ENCODE measurements around the gene IL15RA.

Gene IL15RA

GRCh38 chr10:5945561-5946418 lies 31.6 kb downstream of the IL15RA start:
- FAIRE-seq: no peak
- no peak for DNase-seq (ENCODE audit: insufficient read length)
- TF ChIP-seq POLR2A (IDR thresholded peaks at IDR 0.05; ENCODE audit: low read depth, low read length): no peak
- TF ChIP-seq TAF1 (IDR thresholded peaks at IDR 0.05; ENCODE audit: borderline replicate concordance, low read depth, low read length): no peak
- TF ChIP-seq POLR2AphosphoS5 (IDR thresholded peaks at IDR 0.05; ENCODE audit: low read depth, low read length): no peak

GRCh38 chr10:5945190-5945509 lies 32.2 kb downstream of the IL15RA start:
- TF ChIP-seq TAF1 (IDR thresholded peaks at IDR 0.05; ENCODE audit: borderline replicate concordance, low read depth, low read length) (no peak), POLR2AphosphoS5 (IDR thresholded peaks at IDR 0.05; ENCODE audit: low read depth, low read length) (no peak), POLR2A (IDR thresholded peaks at IDR 0.05; ENCODE audit: low read depth, low read length) (no peak)
- DNase-seq (ENCODE audit: insufficient read length) (no peak), FAIRE-seq (no peak)

GRCh38 chr10:5944389-5945189 lies 32.8 kb downstream of the IL15RA start:
- no peak for DNase-seq (ENCODE audit: insufficient read length)
- no peak for TF ChIP-seq POLR2A (IDR thresholded peaks at IDR 0.05; ENCODE audit: low read depth, low read length)
- no peak for TF ChIP-seq POLR2AphosphoS5 (IDR thresholded peaks at IDR 0.05; ENCODE audit: low read depth, low read length)
- no peak for TF ChIP-seq TAF1 (IDR thresholded peaks at IDR 0.05; ENCODE audit: borderline replicate concordance, low read depth, low read length)
- FAIRE-seq: no peak

- TF ChIP-seq TAF1 (IDR thresholded peaks at IDR 0.05; ENCODE audit: borderline replicate concordance, low read depth, low read length): no peak
- no peak for TF ChIP-seq POLR2A (IDR thresholded peaks at IDR 0.05; ENCODE audit: low read depth, low read length)
- no peak for TF ChIP-seq POLR2AphosphoS5 (IDR thresholded peaks at IDR 0.05; ENCODE audit: low read depth, low read length)
- DNase-seq (ENCODE audit: insufficient read length) (no peak), FAIRE-seq (no peak)
Measured at GRCh38 chr10:5943536-5943935, 33.8 kb downstream of the IL15RA start.

GRCh38 chr10:5942474-5942873 lies 34.9 kb downstream of the IL15RA start:
- no peak for DNase-seq (ENCODE audit: insufficient read length)
- TF ChIP-seq TAF1 (IDR thresholded peaks at IDR 0.05; ENCODE audit: borderline replicate concordance, low read depth, low read length): no peak
- TF ChIP-seq POLR2A (IDR thresholded peaks at IDR 0.05; ENCODE audit: low read depth, low read length): no peak
- no peak for TF ChIP-seq POLR2AphosphoS5 (IDR thresholded peaks at IDR 0.05; ENCODE audit: low read depth, low read length)
- no peak for FAIRE-seq

GRCh38 chr10:5942001-5942400 lies 35.3 kb downstream of the IL15RA start:
- DNase-seq (ENCODE audit: insufficient read length) (no peak), FAIRE-seq (no peak)
- TF ChIP-seq POLR2A (IDR thresholded peaks at IDR 0.05; ENCODE audit: low read depth, low read length): no peak
- TF ChIP-seq TAF1 (IDR thresholded peaks at IDR 0.05; ENCODE audit: borderline replicate concordance, low read depth, low read length): no peak
- no peak for TF ChIP-seq POLR2AphosphoS5 (IDR thresholded peaks at IDR 0.05; ENCODE audit: low read depth, low read length)

- DNase-seq (ENCODE audit: insufficient read length) (no peak), FAIRE-seq (no peak)
- TF ChIP-seq TAF1 (IDR thresholded peaks at IDR 0.05; ENCODE audit: borderline replicate concordance, low read depth, low read length) (no peak), POLR2AphosphoS5 (IDR thresholded peaks at IDR 0.05; ENCODE audit: low read depth, low read length) (no peak), POLR2A (IDR thresholded peaks at IDR 0.05; ENCODE audit: low read depth, low read length) (no peak)
Measured at GRCh38 chr10:5941579-5941978, 35.8 kb downstream of the IL15RA start.

GRCh38 chr10:5940807-5941218 lies 36.5 kb downstream of the IL15RA start:
- TF ChIP-seq POLR2AphosphoS5 (IDR thresholded peaks at IDR 0.05; ENCODE audit: low read depth, low read length) (no peak), POLR2A (IDR thresholded peaks at IDR 0.05; ENCODE audit: low read depth, low read length) (no peak), TAF1 (IDR thresholded peaks at IDR 0.05; ENCODE audit: borderline replicate concordance, low read depth, low read length) (no peak)
- no peak for FAIRE-seq
- DNase-seq (ENCODE audit: insufficient read length): no peak

- FAIRE-seq: no peak
- DNase-seq (ENCODE audit: insufficient read length): no peak
- TF ChIP-seq TAF1 (IDR thresholded peaks at IDR 0.05; ENCODE audit: borderline replicate concordance, low read depth, low read length): no peak
- TF ChIP-seq POLR2AphosphoS5 (IDR thresholded peaks at IDR 0.05; ENCODE audit: low read depth, low read length): no peak
- TF ChIP-seq POLR2A (IDR thresholded peaks at IDR 0.05; ENCODE audit: low read depth, low read length): no peak
Measured at GRCh38 chr10:5938291-5938690, 39.1 kb downstream of the IL15RA start.

GRCh38 chr10:5937016-5937415 lies 40.3 kb downstream of the IL15RA start:
- DNase-seq (ENCODE audit: insufficient read length) (no peak), FAIRE-seq (no peak)
- TF ChIP-seq POLR2AphosphoS5 (IDR thresholded peaks at IDR 0.05; ENCODE audit: low read depth, low read length) (no peak), TAF1 (IDR thresholded peaks at IDR 0.05; ENCODE audit: borderline replicate concordance, low read depth, low read length) (no peak), POLR2A (IDR thresholded peaks at IDR 0.05; ENCODE audit: low read depth, low read length) (no peak)

- FAIRE-seq (no peak), DNase-seq (ENCODE audit: insufficient read length) (no peak)
- no peak for TF ChIP-seq POLR2AphosphoS5 (IDR thresholded peaks at IDR 0.05; ENCODE audit: low read depth, low read length)
- TF ChIP-seq TAF1 (IDR thresholded peaks at IDR 0.05; ENCODE audit: borderline replicate concordance, low read depth, low read length): no peak
- TF ChIP-seq POLR2A (IDR thresholded peaks at IDR 0.05; ENCODE audit: low read depth, low read length): no peak
Measured at GRCh38 chr10:5935628-5936027, 41.7 kb downstream of the IL15RA start.
